PC-3 (cell line): ENCODE results near the gene B3GNT2. TPM values are rescaled to one million over a fixed set of nuclear protein-coding genes. Genes with fewer than 3 reads are reported as not detected.

Experiments
- ATAC-seq: fragments of 200-7000 bp; cut with Tn5 transposase; 2 replicates; pipeline ENCODE4 v1.9.1; 2020; ENCODE audit warnings: mild to moderate bottlenecking, moderate library complexity
- BruUV-seq: library from RNA; stranded (reverse); fragments of 400-500 nt; replicated peaks from 2 replicates; lab custom pipeline; 2021; lab: Mats Ljungman, UMichigan
- CTCF ChIA-PET: fragments of 300-600 bp; sonication (Branson Sonifier 250); formaldehyde crosslinking; loops from one replicate; lab custom pipeline; 2022; ENCODE audit warnings: antibody characterized with exemption; lab: Charles Lee
- POLR2A ChIA-PET: fragments of 300-600 bp; sonication (Branson Sonifier 250); formaldehyde crosslinking; loops from one replicate; lab custom pipeline; 2022; ENCODE audit warnings: antibody characterized with exemption; ENCODE audit not compliant: unreplicated experiment; lab: Charles Lee
- DNase-seq: peaks from one replicate; pipeline ENCODE4 v3.0.0-alpha.2; 2015
- H2AFZ ChIP-seq: fragments of 300-600 bp; sonication (generic); 2 replicates; pipeline ENCODE4 v1.6.0; 2016; ENCODE audit warnings: antibody characterized with exemption, low read length
- H3F3A ChIP-seq: fragments of 300-600 bp; sonication (generic); one replicate; pipeline ENCODE4 v1.6.0; 2017; ENCODE audit warnings: antibody characterized with exemption, low read length, control low read depth, mild to moderate bottlenecking; ENCODE audit not compliant: unreplicated experiment
- H3K27ac ChIP-seq: fragments of 300-600 bp; sonication (generic); 2 replicates; pipeline ENCODE4 v1.5.1; 2016; ENCODE audit warnings: mild to moderate bottlenecking, low read length
- H3K27me3 ChIP-seq: fragments of 300-600 bp; sonication (generic); 2 replicates; pipeline ENCODE4 v1.6.1; 2016; ENCODE audit warnings: low read length, mixed read lengths
- H3K36me3 ChIP-seq: fragments of 300-600 bp; sonication (generic); 2 replicates; pipeline ENCODE4 v1.6.1; 2016; ENCODE audit warnings: low read depth, mixed run types, low read length, mixed read lengths
- H3K4me1 ChIP-seq: fragments of 300-600 bp; sonication (generic); 2 replicates; pipeline ENCODE4 v1.5.1; 2016; ENCODE audit warnings: low read length; ENCODE audit not compliant: insufficient read depth
- H3K4me2 ChIP-seq: fragments of 300-600 bp; sonication (generic); 2 replicates; pipeline ENCODE4 v1.6.0; 2016; ENCODE audit warnings: low read length
- H3K4me3 ChIP-seq: fragments of 300-600 bp; sonication (generic); 2 replicates; pipeline ENCODE4 v1.5.1; 2016; ENCODE audit warnings: mild to moderate bottlenecking, low read length, mixed read lengths
- H3K79me2 ChIP-seq: fragments of 300-600 bp; sonication (generic); 2 replicates; pipeline ENCODE4 v1.6.1; 2017; ENCODE audit warnings: low read length, mixed read lengths
- H3K9ac ChIP-seq: fragments of 300-600 bp; sonication (generic); 2 replicates; pipeline ENCODE4 v1.6.0; 2016; ENCODE audit warnings: mild to moderate bottlenecking, low read length
- H3K9me2 ChIP-seq: fragments of 300-600 bp; sonication (generic); replicated peaks from 2 replicates; pipeline ENCODE4 v1.6.1; 2016; ENCODE audit warnings: mixed run types, low read length, mixed read lengths
- H3K9me3 ChIP-seq: fragments of 300-600 bp; sonication (generic); 2 replicates; pipeline ENCODE4 v1.6.1; 2016; ENCODE audit warnings: low read length, mixed read lengths
- H4K20me1 ChIP-seq: fragments of 300-600 bp; sonication (generic); 2 replicates; pipeline ENCODE4 v1.6.1; 2016; ENCODE audit warnings: low read length, mixed read lengths
- EZH2 ChIP-seq: fragments of 300-600 bp; sonication (generic); IDR thresholded peaks from one replicate; pipeline ENCODE4 v1.6.1; 2017; ENCODE audit warnings: antibody characterized with exemption, mild to moderate bottlenecking, low read length; ENCODE audit not compliant: unreplicated experiment
- EZH2phosphoT487 ChIP-seq: fragments of 300-600 bp; sonication (generic); IDR thresholded peaks from 2 replicates; pipeline ENCODE4 v1.6.1; 2018; ENCODE audit warnings: mild to moderate bottlenecking, antibody characterized with exemption, low read length, borderline replicate concordance
- intact Hi-C: fragments of 100-400 bp; cut with micrococcal nuclease; formaldehyde crosslinking; loops from 2 replicates; pipeline ENCODE4 v1.9.0; 2023
- total RNA-seq: library from RNA; depleted of rRNA; stranded (reverse); fragments of >200 nt; gene quantifications from 2 replicates; pipeline ENCODE4 v1.2.3, GENCODE V29; 2014
- TF ChIP-seq, protein P1 (sequence below): fragments of 300-600 bp; sonication (generic); conservative IDR thresholded peaks from 2 replicates; pipeline ENCODE4 v1.5.1; 2017; ENCODE audit warnings: antibody characterized with exemption, low read depth, mild to moderate bottlenecking, low read length

B3GNT2 gene
- total RNA-seq, 1 experiment from 2014 or later: 18.0 TPM

DNA sequence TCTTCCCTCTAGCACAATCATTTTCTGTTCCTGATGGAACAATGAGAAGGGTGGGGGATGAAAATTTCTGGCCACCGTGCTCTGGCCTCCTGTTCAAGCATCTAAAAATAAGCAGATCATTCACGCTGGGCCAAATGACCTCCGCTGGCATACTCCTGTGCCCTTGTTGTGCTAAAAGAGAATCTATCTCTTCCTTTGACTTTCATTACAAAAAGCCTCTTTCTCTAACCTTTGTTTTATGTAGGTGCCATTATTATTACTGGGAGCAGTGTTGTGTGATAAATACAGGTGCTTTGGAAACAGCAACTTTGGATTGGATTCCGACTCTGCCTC, 44.6 kb upstream of the B3GNT2 start:
- Histone ChIP-seq H3K4me1 (peaks cover 47% of the 10 kb centered on the region), H3K4me2 (no peak overlapping the region), H3K79me2 (no peaks in the 10 kb centered on the region), H3K9ac (no peak overlapping the region), H4K20me1 (no peaks in the 10 kb centered on the region), H3K4me3 (no peak overlapping the region), H3K27ac (no peak overlapping the region), H2AFZ (no peak overlapping the region), H3K9me3 (no peaks in the 10 kb centered on the region), H3F3A (no peaks in the 10 kb centered on the region), H3K36me3 (no peaks in the 10 kb centered on the region), H3K27me3 (no peaks in the 10 kb centered on the region), H3K9me2 (no peaks in the 10 kb centered on the region)
- intact Hi-C loops: no loop called here
- TF ChIP-seq EZH2phosphoT487 (no peak), EZH2 (no peak)
- TF ChIP-seq, protein P1, sequence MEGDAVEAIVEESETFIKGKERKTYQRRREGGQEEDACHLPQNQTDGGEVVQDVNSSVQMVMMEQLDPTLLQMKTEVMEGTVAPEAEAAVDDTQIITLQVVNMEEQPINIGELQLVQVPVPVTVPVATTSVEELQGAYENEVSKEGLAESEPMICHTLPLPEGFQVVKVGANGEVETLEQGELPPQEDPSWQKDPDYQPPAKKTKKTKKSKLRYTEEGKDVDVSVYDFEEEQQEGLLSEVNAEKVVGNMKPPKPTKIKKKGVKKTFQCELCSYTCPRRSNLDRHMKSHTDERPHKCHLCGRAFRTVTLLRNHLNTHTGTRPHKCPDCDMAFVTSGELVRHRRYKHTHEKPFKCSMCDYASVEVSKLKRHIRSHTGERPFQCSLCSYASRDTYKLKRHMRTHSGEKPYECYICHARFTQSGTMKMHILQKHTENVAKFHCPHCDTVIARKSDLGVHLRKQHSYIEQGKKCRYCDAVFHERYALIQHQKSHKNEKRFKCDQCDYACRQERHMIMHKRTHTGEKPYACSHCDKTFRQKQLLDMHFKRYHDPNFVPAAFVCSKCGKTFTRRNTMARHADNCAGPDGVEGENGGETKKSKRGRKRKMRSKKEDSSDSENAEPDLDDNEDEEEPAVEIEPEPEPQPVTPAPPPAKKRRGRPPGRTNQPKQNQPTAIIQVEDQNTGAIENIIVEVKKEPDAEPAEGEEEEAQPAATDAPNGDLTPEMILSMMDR: no peak
- no TSS peak for BruUV-seq
- POLR2A ChIA-PET: no interaction called here
- CTCF ChIA-PET: no interaction called here
- DNase-seq: no peak
- no peak for ATAC-seq

DNA sequence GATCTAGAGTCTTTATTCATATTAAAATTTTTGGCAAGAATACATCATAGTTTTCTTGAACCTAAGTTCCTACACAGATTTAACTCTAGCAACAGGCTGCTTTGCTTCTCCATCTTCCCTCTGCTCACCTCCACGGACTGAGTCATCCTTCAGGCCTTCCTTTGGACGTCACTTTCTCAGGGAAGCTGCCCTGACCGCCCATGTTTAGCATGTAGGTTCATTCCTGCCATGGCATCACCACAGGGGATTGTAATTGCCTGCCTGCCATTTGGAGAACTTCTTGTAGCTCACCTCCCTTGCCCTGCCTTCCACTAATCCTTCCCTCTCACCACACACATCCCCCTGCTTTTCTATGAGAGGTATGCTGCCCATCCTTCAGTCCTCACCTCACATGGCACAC, 43.9 kb upstream of the B3GNT2 start:
- ChIA-PET POLR2A (no interaction called here), CTCF (no interaction called here)
- Histone ChIP-seq H4K20me1 (no peaks in the 10 kb centered on the region), H2AFZ (no peak overlapping the region), H3K79me2 (no peaks in the 10 kb centered on the region), H3K9me3 (no peaks in the 10 kb centered on the region), H3F3A (no peaks in the 10 kb centered on the region), H3K9ac (no peak overlapping the region), H3K9me2 (no peaks in the 10 kb centered on the region), H3K4me1 (peaks cover 47% of the 10 kb centered on the region), H3K36me3 (no peaks in the 10 kb centered on the region), H3K27me3 (no peaks in the 10 kb centered on the region), H3K4me2 (no peak overlapping the region), H3K4me3 (no peak overlapping the region), H3K27ac (peak overlapping the region; percentile 6; the same call in 1 of the 2 replicates)
- BruUV-seq: no TSS peak
- no peak for TF ChIP-seq EZH2
- no peak for TF ChIP-seq EZH2phosphoT487
- ATAC-seq (no peak), DNase-seq (peak; percentile 58)
- intact Hi-C loops: no loop called here

DNA sequence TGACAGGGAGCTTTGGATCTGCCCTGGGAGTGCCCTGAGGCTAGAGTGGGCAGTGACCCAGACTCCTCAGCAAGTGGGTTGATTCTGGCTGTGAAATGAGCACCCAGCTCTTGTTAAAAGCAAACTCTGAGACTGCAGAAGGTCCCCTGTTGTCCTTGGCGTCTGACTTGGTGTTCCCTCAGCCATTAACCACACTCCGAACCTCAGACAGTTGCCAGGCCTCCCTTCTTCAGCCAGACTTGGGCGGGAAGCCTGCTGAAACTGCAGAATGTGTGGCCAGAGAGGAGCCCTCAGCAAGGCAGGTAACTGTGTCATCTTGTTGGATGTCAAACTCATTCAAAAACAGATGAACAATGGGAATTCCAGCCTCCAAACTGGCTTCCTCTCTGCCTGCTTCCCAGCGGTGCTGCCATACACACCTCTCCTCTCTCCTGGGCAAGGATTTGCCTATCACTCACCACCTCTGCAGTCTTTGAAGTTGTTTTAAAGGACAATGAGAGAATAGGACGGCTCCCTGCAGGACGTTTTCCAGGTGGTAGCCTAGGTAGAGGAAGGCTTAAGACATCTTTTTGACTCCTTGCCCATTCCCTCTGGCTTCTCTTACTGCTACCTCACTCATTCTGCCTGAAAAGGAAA, 38.9 kb upstream of the B3GNT2 start:
- DNase-seq (no peak), ATAC-seq (no peak)
- H3K9me3 ChIP-seq: no peaks in the 10 kb centered on the region
- H2AFZ ChIP-seq: no peak overlapping the region
- H3F3A ChIP-seq: no peaks in the 10 kb centered on the region
- ChIA-PET POLR2A (no interaction called here), CTCF (no interaction called here)
- H3K9ac ChIP-seq: no peak overlapping the region
- H3K27ac ChIP-seq: no peak overlapping the region
- TF ChIP-seq EZH2phosphoT487 (no peak), EZH2 (no peak)
- TF ChIP-seq, protein P1: no peak
- peaks cover 4% of the 10 kb centered on the region; the same call in 1 of the 2 replicates for H3K4me1 ChIP-seq
- no peaks in the 10 kb centered on the region for H4K20me1 ChIP-seq
- H3K4me3 ChIP-seq: no peak overlapping the region
- no peaks in the 10 kb centered on the region for H3K79me2 ChIP-seq
- H3K9me2 ChIP-seq: no peaks in the 10 kb centered on the region
- H3K36me3 ChIP-seq: no peaks in the 10 kb centered on the region
- intact Hi-C loops: no loop called here
- no peak overlapping the region for H3K4me2 ChIP-seq
- BruUV-seq: no TSS peak
- no peaks in the 10 kb centered on the region for H3K27me3 ChIP-seq
